Measurements from ENCODE around the gene DBT.
A peak's percentile ranks its signal among the peaks of the same experiment; 100 is the strongest.
"Not testable (repeated sequence)": the region's sequence is repeated elsewhere in the genome, so short reads cannot be mapped to it uniquely, and the experiment has no call there.

DBT gene

DNA sequence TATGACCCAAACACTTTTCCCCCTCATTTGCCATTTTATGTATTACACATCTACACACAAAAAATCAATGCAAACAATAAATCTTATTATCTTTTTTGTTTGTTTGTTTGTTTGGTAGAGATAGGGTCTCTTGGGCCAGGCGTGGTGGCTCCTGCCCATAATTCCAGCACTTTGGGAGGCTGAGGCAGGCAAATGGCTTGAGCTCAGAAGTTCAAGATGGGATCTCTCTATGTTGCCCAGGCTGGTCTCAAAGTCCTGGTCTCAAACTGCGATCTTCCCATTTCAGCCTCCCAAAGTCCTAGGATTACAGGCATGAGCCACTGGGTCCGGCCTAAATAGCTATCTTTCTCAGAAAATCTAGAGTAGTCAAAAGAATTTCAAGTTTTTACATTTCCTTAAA, 1.2 kb upstream of the DBT start:
- no peak for DNase-seq (ENCODE audit: low spot score)

DNA sequence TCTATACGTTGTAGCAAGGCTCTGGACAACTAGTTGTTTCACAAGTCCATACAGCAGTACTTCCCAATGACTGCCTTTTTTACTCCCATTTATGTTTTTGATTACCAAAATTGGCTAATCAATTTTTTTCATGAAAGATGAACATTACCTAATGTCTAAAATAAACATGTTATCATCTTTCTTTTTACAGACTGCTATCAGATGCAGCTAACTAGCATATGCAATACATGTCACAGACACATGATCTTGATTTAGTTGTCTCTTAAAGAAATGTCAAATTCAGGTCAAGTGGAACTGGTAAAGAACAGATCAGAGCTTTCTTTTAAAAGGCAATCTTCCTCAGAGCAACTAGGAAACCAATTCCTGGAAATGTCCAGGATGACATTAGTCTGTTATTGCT, 630 bp upstream of the DBT start:
- DNase-seq (ENCODE audit: low spot score): no peak

DNA sequence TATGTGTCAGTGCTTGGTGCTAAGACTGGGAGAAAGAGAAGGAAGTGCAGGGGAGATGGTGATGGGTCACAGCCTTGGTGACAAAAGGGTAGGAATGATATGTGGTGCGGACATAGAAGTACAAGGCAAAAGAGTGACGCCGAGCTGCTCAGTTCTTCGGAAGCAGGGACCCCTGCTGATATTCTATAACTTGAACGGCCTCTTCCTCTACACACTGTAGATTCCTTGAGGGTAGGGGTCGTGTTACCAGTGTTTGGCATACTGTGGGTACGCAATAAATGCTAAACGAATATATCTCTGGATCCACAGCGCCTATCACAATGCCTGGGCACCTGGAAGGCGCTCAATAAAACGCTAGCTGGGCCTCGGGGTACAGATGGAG, 488 bp downstream of the DBT start:
- no peak for DNase-seq (ENCODE audit: low spot score)

DNA sequence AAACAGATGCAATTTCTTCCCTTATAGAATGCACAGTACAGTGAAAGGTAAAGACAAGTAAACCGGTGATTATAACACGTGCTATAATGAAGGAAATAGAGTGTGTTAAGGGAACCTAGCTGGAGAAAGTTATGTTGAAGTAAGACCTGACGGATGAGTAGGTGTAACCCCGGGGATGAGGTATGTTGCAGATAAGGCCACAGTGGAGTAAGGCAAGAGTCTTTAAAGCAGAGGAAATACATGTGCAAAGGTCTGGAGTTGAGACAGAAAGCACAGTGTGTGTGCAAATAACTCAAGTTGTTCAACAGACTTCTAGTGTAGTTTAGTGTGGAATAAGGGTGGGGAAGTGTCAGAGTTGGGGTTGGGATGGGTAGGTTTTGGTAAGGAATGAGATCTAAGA, 2.9 kb downstream of the DBT start:
- no peak for DNase-seq (ENCODE audit: low spot score)

DNA sequence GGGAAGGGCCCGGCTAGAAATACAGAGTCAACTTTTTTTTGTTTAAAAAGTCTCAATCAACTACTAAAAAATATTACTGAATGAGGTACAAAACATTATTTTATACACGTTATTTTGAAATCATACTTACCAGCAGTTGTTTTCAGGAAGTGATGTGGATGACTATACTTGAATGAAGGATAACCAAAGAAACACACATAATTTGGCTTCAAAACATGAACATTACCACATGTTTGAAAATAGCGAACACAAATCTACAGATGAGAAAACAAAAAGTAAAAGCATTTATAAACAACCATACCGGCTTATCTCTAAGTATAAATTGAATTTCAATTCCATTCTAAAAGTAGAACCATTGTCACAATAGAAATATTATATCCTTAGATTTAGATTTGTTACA, 9.0 kb downstream of the DBT start:
- DNase-seq (ENCODE audit: low spot score): no peak

DNA sequence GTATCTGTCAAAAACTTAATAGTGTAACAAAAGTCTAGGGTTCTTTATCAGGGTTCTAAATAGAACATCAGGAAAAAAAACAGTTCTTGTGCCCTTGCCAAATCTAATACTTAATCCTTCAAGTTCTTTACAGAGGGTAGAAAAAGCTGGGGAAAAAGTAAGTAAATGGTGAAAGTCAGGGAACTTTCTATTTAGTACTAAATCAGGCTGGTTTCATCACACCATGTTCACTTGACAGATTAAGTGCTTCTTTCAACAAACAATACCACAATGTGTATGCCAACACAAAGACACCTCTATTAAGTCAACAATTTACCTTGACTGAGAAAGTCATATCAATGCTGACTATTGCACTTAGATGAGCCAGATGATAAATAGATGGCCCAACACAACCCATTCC, 9.7 kb downstream of the DBT start:
- DNase-seq (ENCODE audit: low spot score): no peak

DNA sequence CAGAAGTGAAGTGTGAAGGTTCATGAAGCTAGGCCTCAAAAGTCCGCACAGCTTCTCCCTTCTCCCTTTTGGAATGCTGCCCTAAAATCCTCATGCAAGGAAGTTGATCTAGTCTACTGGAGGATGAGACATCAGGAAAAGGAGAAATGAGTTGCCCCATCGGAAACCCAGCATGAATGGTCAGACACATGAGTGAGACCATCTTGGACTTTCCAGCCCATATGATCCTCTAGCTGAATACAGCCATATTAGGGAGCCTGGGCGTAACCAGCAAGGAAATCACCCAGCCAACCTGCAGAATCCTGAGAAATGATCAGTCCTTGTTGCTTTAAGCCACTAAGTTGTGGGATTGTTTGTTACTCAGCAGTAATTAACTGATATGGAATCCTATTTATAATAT, 12.5 kb downstream of the DBT start:
- DNase-seq (ENCODE audit: low spot score): no peak

DNA sequence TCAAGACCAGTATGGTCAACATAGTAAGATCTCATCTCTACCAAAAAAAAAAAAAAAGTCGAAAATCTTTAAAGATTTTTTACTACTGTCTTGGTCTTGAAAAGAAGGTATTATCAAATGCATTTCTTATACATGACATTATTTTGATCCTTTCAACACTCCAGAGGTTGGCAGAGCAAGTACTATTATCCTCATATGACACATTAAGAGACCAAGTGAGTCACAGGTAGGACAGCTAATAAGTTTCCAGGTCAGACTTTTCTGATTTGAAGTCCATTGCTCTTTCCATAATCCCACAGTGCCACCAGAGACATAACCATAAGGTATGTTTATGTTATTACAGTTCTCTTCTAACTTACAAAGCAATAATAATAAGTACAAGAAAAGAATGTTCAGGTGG, 15.2 kb downstream of the DBT start:
- no peak for DNase-seq (ENCODE audit: low spot score)

DNA sequence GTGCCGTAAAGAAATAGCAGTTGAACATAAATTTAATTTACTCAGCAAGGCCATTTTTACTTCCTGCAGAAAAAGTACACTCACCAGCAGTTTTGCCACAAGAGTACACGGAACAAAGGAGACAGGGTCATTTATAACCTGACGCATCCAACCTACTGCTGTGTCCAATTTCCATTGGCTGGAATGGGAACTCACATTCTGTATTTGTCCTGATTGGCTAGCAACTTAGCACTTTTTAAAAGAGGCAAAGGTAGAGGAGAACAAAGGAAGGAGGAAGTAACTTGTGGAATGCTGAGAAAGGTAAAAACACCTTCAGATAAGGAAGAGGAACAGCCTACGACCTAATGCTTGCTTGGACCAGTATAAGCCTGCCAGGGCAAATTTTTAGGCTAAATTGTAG, 16.1 kb downstream of the DBT start:
- not testable (repeated sequence) for DNase-seq (ENCODE audit: low spot score)

DNA sequence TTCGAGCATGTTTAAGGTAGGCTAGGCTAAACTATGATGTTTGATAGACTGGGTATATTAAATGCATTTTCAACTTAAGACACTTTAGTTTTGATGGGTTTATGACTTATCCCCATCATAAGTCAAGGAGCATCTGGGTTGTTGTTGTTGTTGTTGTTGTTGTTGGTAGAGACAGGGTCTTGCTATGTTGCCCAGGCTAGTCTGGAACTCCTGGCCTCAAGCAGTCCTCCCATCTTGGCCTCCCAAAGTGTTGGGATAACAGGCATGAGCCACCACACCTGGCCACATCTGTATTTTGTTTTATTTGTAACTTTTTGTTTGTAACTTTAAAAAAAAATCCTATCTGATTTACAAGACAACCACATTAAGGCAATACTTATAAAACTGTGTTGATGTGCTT, 17.5 kb downstream of the DBT start:
- DNase-seq (ENCODE audit: low spot score): no peak

DNA sequence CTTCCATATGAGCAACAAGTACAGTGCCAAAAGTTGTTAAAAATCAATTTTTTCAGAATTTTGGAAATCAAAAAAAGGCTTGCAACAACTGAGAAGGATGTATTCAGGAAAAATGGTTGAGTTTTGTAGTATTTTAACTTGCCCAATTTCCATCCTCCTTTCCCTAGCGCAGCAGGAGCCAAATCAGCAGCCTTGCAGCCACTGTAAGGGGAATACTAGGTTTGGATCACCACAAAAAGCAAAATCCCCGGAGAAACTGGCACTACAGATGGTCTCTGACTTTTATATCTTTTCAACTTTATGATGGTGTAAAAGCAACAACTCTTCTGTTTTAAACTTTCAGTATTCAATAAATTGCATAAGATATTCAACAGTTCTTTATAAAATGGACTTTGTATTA, 17.9 kb downstream of the DBT start:
- DNase-seq (ENCODE audit: low spot score): no peak

DNA sequence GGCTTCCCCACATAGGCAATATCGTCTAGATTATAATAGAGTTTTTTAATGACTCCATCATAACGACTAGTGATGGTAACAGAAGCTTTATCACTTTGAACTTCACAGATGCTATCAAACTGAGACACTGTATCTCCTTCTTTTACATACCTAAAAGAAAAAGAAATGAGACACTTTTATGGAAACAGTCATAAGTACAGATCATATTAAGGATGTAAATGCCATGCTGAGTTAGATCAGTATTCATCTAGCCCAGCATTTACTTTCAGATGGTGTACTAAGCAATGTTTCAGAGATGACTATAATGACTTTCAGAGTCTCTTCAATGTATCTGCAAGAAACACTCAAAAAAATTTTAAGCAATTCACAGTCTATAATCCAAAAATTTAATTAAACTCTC, 18.9 kb downstream of the DBT start:
- DNase-seq (ENCODE audit: low spot score): no peak

DNA sequence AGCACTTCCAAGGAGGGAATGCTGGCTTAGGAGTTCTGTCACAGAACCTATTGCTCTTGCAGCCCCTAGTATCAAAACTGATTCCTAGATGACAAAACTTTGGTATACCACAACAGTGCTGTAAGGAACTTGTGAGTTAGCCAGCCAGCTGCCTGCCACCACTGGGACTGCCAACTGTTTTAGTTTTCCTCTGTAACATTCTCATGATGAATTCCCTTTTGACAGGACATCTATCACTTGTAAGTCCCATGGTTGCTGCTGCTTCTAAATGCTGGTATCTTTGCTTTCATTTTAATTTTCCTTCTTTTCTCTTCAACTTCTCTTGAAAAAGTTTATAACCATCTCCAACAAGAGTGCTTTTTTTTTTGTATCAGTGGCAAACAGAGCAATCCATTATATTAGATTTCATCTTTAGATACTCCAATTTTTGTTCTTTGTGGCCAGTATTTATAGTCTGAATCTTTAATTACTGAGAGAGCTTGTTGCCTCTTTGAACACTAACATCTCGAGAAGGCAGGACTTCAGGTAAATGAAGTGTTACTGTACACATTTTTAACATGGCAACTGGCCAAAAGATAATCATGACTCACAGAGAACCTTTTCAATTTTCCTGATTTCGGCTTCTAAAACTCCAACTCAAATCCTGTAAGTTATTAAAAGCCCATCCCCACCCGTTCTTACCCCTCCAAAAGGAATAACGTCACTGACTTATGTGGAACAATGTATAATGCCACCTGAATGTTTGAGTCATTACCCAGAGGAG, 19.8 kb downstream of the DBT start:
- no peak for DNase-seq (ENCODE audit: low spot score)

DNA sequence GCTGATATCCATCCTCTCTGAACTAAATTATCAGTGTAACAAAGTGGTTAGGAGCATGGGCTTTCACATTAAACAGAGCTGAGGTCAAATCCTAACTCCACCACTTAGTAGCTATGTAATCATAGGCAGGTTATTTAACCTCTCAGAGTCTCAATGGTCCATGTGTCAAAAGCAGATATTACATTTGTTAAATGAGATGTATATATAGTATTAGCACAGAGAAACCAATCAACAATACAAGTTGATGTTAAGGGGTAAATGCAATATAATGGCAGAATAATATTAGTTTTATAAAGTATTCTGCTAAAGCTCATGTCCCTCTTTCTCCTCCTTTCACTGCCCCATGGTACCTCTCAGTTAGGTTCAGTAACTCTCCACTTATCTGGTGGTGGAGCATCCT, 27.2 kb downstream of the DBT start:
- no peak for DNase-seq (ENCODE audit: low spot score)

DNA sequence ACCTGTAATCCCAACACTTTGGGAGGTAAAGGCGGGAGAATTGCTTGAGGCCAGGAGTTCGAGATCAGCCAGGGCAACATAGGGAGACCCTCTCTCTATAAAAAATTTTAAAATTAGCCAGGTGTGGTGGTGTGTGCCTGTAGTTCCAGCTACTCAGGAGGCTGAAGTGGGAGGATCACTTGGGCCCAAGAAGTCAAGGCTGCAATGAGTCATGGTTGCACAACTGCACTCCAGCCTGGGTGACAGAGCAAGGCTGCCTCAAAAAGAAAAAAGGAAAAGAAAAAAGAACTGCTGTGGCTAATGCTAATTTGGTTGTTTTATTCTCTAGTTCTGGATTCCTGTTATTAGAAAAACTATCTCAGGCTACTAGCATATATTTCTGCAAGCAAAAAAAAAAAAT, 29.8 kb downstream of the DBT start:
- DNase-seq (ENCODE audit: low spot score): no peak

DNA sequence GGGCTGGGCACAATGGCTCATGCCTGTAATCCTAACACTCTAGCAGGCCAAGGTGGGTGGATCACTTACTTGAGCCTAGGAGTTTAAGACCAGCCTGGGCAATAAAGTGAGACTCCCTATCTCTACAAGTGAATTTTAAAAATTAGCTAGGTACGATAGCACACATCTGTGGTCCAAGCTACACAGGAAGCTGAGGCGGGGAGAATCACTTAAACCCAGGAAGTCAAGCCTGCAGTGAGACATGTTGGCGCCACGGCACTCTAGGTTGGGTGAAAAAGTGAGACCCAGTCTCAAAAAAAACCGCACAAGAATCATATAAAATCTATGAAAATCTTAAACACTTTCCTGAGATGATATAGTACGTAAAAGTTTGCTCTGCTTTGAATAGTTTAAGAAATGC, 30.2 kb downstream of the DBT start:
- no peak for DNase-seq (ENCODE audit: low spot score)

DNA sequence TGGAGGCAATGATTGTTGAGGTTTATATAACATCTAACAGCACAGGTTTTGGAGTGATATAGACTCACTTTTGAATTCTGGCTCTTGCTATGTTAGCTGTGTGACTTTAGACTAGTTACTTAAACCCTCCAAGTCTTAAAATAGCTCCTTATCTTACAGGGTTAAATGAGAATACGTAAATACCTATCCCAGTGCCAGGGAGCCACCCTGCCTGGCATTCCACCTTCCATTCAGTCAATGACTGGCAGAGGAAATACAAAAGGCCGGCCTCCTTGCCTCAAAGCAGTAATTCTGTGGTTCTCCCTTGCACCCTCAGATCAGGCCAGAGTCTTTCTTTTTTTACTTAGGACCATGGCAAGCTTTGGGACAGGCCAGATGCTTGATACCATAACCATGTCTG, 31.8 kb downstream of the DBT start:
- DNase-seq (ENCODE audit: low spot score): no peak

DNA sequence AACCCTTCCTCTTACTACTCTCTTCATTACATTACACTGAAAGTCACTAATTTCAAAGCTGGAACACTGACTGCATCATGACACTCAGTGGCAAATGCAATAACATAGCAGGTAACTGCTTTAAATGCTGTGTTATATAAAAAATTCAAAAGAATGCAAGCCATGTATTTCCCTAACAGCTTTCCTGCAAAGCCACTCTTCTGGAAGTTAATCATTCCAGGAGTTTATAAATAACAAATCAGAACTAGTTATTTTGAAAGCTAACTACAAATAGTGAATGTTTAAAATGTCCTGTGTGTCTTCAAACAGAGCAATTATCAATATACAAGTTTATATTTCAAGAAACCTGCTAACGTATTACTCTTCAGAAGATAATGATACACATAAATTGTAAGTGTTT, 34.5 kb downstream of the DBT start:
- DNase-seq (ENCODE audit: low spot score): no peak

DNA sequence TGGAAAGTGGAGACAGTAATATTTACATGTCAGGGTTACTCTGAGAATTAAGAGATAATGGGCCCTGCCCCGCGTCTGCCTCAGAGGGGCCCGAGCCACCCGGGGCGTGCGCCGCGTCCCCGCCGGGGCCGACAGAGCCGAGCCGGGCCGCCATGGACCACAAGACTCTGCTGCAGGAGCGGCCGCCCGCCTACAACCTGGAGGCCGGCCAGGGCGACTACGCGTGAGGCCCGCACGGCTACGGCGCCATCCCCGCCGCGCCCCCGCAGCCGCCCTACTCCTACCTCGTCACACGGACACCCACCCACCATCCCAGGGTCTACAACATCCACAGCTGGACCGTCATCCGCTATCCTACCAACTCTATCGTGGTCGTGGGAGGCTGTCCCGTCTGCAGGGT, 36.5 kb downstream of the DBT start:
- DNase-seq (ENCODE audit: low spot score): no peak

DNA sequence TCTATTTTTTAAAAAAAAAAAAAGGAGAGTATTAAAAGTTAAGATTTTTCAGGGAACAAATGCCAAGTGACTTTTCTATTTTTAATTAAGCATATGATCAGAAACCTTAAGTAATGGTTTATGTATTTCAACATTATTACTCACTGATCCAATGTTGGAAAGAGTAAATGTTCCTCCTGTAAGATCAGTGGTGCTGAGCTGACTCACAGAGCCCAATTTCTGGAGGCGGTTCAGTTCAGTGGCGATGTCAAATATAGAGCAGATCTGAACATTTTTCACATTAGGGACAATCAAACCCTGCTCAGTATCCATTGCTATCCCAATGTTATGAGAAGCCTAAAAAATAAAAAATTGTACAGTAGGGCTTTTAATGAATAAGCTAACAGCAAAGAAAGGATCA, 43.3 kb downstream of the DBT start:
- no peak for DNase-seq (ENCODE audit: low spot score)

DNA sequence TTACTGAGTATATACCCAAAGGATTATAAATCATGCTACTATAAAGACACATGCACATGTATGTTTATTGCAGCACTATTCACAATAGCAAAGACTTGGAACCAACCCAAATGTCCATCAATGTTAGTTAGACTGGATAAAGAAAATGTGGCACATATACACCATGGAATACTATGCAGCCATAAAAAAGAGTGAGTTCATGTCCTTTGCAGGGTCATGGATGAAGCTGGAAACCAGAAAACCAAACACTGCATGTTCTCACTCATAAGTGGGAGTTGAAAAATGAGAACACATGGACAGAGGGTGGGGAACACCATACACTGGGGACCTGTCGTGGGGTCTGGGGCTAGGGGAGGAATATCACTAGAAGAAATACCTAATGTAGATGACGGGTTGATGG, 44.0 kb downstream of the DBT start:
- not testable (repeated sequence) for DNase-seq (ENCODE audit: low spot score)

DNA sequence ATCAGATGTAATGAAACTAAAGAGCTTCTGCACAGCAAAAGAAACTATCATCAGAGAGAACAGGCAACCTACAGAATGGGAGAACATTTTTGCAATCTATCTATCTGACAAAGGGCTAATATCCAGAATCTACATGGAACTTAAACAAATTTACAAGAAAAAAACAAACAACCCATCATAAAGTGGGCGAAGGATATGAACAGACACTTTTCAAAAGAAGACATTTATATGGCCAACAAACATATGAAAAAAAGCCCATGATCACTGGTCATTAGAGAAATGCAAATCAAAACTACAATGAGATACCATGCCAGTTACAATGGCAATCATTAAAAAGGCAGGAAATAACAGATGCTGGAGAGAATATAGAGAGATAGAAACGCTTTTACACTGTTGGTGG, 44.5 kb downstream of the DBT start:
- not testable (repeated sequence) for DNase-seq (ENCODE audit: low spot score)

DNA sequence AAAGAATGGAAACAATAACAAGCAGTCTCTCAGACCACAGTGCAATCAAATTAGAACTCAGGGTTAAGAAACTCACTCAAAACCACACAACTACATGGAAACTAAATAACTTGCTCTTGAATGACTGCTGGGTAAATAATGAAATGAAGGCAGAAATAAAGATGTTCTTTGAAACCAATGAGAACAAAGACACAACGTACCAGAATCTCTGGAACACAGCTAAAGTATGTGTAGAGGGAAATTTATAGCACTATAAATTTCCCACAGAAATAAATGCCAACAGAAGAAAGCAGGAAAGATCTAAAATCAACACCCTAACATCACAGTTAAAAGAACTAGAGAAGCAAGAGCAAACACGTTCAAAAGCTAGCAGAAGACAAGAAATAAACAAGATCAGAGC, 46.9 kb downstream of the DBT start:
- DNase-seq (ENCODE audit: low spot score): not testable (repeated sequence)

DNA sequence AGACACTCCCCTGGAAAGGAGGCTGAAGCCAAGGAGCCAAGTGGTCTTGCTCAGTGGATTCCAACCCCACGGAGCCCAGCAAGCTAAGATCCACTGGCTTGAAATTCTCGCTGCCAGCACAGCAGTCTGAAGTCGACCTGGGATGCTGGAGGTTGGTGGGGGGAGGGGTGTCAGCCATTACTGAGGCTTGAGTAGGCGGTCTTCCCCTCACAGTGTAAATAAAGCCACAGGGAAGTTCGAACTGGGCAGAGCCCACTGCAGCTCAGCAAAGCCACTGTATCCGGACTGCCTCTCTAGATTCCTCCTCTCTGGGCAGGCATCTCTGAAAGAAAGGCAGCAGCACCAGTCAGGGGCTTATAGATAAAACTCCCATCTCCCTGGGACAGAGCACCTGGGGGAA, 49.6 kb downstream of the DBT start:
- DNase-seq (ENCODE audit: low spot score): peak; percentile 55

DNA sequence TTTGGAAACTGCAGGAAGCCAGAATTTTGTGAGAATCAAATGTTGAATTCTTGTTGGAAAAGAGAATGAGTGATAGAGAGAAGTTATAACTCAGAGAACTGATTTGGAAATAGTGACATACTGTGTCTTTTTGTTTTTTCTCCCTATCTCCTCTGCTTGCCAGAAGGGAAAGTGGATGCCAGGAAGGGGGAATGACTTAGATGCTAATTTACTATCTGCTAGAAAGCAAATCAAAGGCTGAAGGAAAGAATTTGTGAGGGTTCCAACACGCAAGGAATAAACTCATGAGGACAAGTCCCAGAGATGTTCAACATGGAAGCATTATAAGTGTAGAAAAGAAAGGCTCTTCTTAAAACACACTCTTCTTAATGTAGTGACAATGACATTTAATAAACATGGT, 51.0 kb downstream of the DBT start:
- no peak for DNase-seq (ENCODE audit: low spot score)
